Tibial nerve (tissue), 4 donors: ENCODE results near the gene WWC2. TPM values are rescaled to one million over a fixed set of nuclear protein-coding genes. Genes with fewer than 3 reads are reported as not detected.

Experiments
- DNase-seq, 2 donors: peaks; one replicate each; pipeline ENCODE4 v3.0.0-alpha.2; 2019; ENCODE audit warnings: low spot score in 2 of 2
- H3K27ac ChIP-seq, 4 donors: fragments of 200-600 bp; sonication (generic) in 3 of 4; one replicate each; pipeline ENCODE4 v1.5.1; 2017 to 2019; ENCODE audit warnings: mild to moderate bottlenecking in 1 of 4
- H3K27me3 ChIP-seq, 2 donors: fragments of 200-600 bp; sonication (generic) in 1 of 2; one replicate each; pipeline versions ENCODE4 v1.5.1 to v1.6.0; 2017 to 2019
- H3K36me3 ChIP-seq, 3 donors: fragments of 200-600 bp; sonication (generic); one replicate each; pipeline ENCODE4 v1.5.1; 2018 to 2019
- H3K4me1 ChIP-seq, 4 donors: fragments of 200-600 bp; sonication (generic) in 3 of 4; one replicate each; pipeline ENCODE4 v1.5.1; 2017 to 2019
- H3K4me3 ChIP-seq, 4 donors: fragments of 200-600 bp; sonication (generic) in 3 of 4; one replicate each; pipeline ENCODE4 v1.5.1; 2017 to 2019; ENCODE audit warnings: mild to moderate bottlenecking in 1 of 4, moderate library complexity in 1 of 4
- H3K9me3 ChIP-seq, 4 donors: fragments of 200-600 bp; sonication (generic) in 3 of 4; one replicate each; pipeline ENCODE4 v1.5.1; 2017 to 2019
- CTCF ChIP-seq, 5 experiments: fragments of 200-600 bp in 3 of 5; fragments of 450-650 bp in 2 of 5; sonication (generic) in 3 of 5; IDR thresholded peaks; one replicate each; pipeline ENCODE4 v1.5.1; 2016 to 2019; ENCODE audit warnings: antibody characterized with exemption in 5 of 5, mild to moderate bottlenecking in 3 of 5, moderate library complexity in 2 of 5
- EP300 ChIP-seq, 2 donors: sonication (generic); formaldehyde crosslinking; IDR thresholded peaks; one replicate each; pipeline ENCODE4 v1.6.1; 2017; ENCODE audit warnings: antibody characterized with exemption in 2 of 2, mild to moderate bottlenecking in 1 of 2
- POLR2A ChIP-seq, 2 donors: fragments of 450-650 bp; IDR thresholded peaks; one replicate each; pipeline ENCODE4 v1.6.1; 2017; ENCODE audit warnings: antibody characterized with exemption in 2 of 2, mild to moderate bottlenecking in 2 of 2, moderate library complexity in 2 of 2
- WGBS, 2 donors: methylation state at CpG; one replicate each; pipeline ENCODE4 v1.1.5; 2018; 5-methylcytosine and 5-hydroxymethylcytosine counted together
- total RNA-seq, 4 donors: library from RNA; depleted of rRNA; stranded (reverse); fragments of >200 nt; gene quantifications; one replicate each; pipeline ENCODE4 v1.1.0, GENCODE V29; 2016

The WWC2 gene
- total RNA-seq, 4 donors from 2014 or later = 38.2 to 60.9 (median 42.9) TPM

- peaks cover 0 to 78% (median 0%) of the 10 kb centered on the region in 3 donors for H3K36me3 ChIP-seq
- no peaks in the 10 kb centered on the region for H3K27me3 ChIP-seq
- H3K4me1 ChIP-seq = no peaks in the 10 kb centered on the region
- no peak overlapping the region for H3K4me3 ChIP-seq
- 90 to 93% methylated on average over 9 of the region's 9 CpGs for WGBS, 2 donors
- H3K27ac ChIP-seq = no peak overlapping the region
- peaks cover 0 to 1% (median 0%) of the 10 kb centered on the region in 4 donors for H3K9me3 ChIP-seq
- TF ChIP-seq EP300 (IDR thresholded peaks at IDR 0.05) (no peak), POLR2A (IDR thresholded peaks at IDR 0.05) (no peak), CTCF (IDR thresholded peaks at IDR 0.05) (no peak)
- DNase-seq = no peak
Measured at GRCh38 chr4:183268556-183268955, 169.5 kb downstream of the WWC2 start.

GRCh38 chr4:183272384-183272783 is 173.3 kb downstream of the WWC2 start:
- peaks cover 0 to 86% (median 0%) of the 10 kb centered on the region in 3 donors for H3K36me3 ChIP-seq
- no peak for TF ChIP-seq EP300 (IDR thresholded peaks at IDR 0.05)
- no peak for TF ChIP-seq POLR2A (IDR thresholded peaks at IDR 0.05)
- no peak for TF ChIP-seq CTCF (IDR thresholded peaks at IDR 0.05)
- no peak overlapping the region for H3K4me3 ChIP-seq
- peaks cover 0 to 29% (median 14%) of the 10 kb centered on the region in 4 donors for H3K9me3 ChIP-seq
- WGBS, 2 donors = 64 to 82% methylated on average over 3 of the region's 3 CpGs
- H3K27ac ChIP-seq = no peak overlapping the region
- DNase-seq = no peak
- H3K4me1 ChIP-seq = no peaks in the 10 kb centered on the region
- H3K27me3 ChIP-seq = no peaks in the 10 kb centered on the region

GRCh38 chr4:183276106-183276505 is 177.0 kb downstream of the WWC2 start:
- H3K9me3 ChIP-seq = peaks cover 0 to 29% (median 14%) of the 10 kb centered on the region in 4 donors
- 55 to 83% methylated on average over 1 of the region's 1 CpG for WGBS, 2 donors
- H3K36me3 ChIP-seq = peaks cover 0 to 65% (median 0%) of the 10 kb centered on the region in 3 donors
- no peak overlapping the region for H3K4me3 ChIP-seq
- H3K4me1 ChIP-seq = no peaks in the 10 kb centered on the region
- H3K27me3 ChIP-seq = no peaks in the 10 kb centered on the region
- no peak overlapping the region for H3K27ac ChIP-seq
- no peak for DNase-seq
- TF ChIP-seq EP300 (IDR thresholded peaks at IDR 0.05) (no peak), CTCF (IDR thresholded peaks at IDR 0.05) (no peak), POLR2A (IDR thresholded peaks at IDR 0.05) (no peak)

- H3K4me3 ChIP-seq = no peak overlapping the region
- no peak for DNase-seq
- peaks cover 0 to 79% (median 4%) of the 10 kb centered on the region in 3 donors for H3K36me3 ChIP-seq
- no peaks in the 10 kb centered on the region for H3K27me3 ChIP-seq
- no peak overlapping the region for H3K27ac ChIP-seq
- H3K4me1 ChIP-seq = no peaks in the 10 kb centered on the region
- no peak for TF ChIP-seq POLR2A (IDR thresholded peaks at IDR 0.05)
- TF ChIP-seq EP300 (IDR thresholded peaks at IDR 0.05) = no peak
- TF ChIP-seq CTCF (IDR thresholded peaks at IDR 0.05) = no peak
- 80 to 82% methylated on average over 12 of the region's 12 CpGs for WGBS, 2 donors
- H3K9me3 ChIP-seq = no peaks in the 10 kb centered on the region
Measured at GRCh38 chr4:183284258-183284785, 185.3 kb downstream of the WWC2 start.

GRCh38 chr4:183284965-183285364 is 185.9 kb downstream of the WWC2 start:
- Histone ChIP-seq H3K4me3 (no peak overlapping the region), H3K27ac (no peak overlapping the region), H3K36me3 (peaks cover 0 to 82% (median 7%) of the 10 kb centered on the region in 3 donors), H3K9me3 (no peaks in the 10 kb centered on the region), H3K4me1 (no peaks in the 10 kb centered on the region), H3K27me3 (no peaks in the 10 kb centered on the region)
- TF ChIP-seq CTCF (IDR thresholded peaks at IDR 0.05) (no peak), POLR2A (IDR thresholded peaks at IDR 0.05) (no peak), EP300 (IDR thresholded peaks at IDR 0.05) (no peak)
- DNase-seq = no peak
- 56 to 72% methylated on average over 4 of the region's 4 CpGs for WGBS, 2 donors
